ENCODE results near the gene RTL10. TPM values are rescaled to one million over a fixed set of nuclear protein-coding genes. Genes with fewer than 3 reads are reported as not detected.
"Not testable (repeated sequence)": the region's sequence is repeated elsewhere in the genome, so short reads cannot be mapped to it uniquely, and the experiment has no call there.

RTL10 gene
- total and polyA plus RNA-seq, 5 donors, result 5.8 to 9.9 (median 7.9) TPM

- Histone ChIP-seq H3K9me3 (ENCODE audit: control insufficient read depth, low read length) (no peaks in the 10 kb centered on the region), H3K27ac (ENCODE audit: low read length) (no peak overlapping the region), H3K4me1 (ENCODE audit: control insufficient read depth, insufficient read depth, low read length) (no peaks in the 10 kb centered on the region), H3K27me3 (ENCODE audit: control insufficient read depth, insufficient read depth) (no peaks in the 10 kb centered on the region), H3K4me3 (ENCODE audit: low read length) (no peak overlapping the region)
- intact Hi-C loops (cut with DNase I), result no loop called here
- WGBS, result 92% methylated on average over 17 of the region's 17 CpGs
- ATAC-seq (no peak), DNase-seq (peak; percentile 4 to 55 (median 47))
Measured at GRCh38 chr22:19888131-19888746, 33.6 kb upstream of the RTL10 start.

GRCh38 chr22:19887256-19887985 is 32.7 kb upstream of the RTL10 start:
- Histone ChIP-seq H3K4me1 (ENCODE audit: control insufficient read depth, insufficient read depth, low read length) (no peaks in the 10 kb centered on the region), H3K4me3 (ENCODE audit: low read length) (no peak overlapping the region), H3K27me3 (ENCODE audit: control insufficient read depth, insufficient read depth) (no peaks in the 10 kb centered on the region), H3K27ac (ENCODE audit: low read length) (no peak overlapping the region), H3K9me3 (ENCODE audit: control insufficient read depth, low read length) (no peaks in the 10 kb centered on the region)
- WGBS, result 90% methylated on average over 16 of the region's 16 CpGs
- no peak for ATAC-seq
- intact Hi-C loops (cut with DNase I), result no loop called here
- peak in 2 of 3 donors; percentile 5 to 34 for DNase-seq

GRCh38 chr22:19886605-19887255 is 32.1 kb upstream of the RTL10 start:
- H3K4me3 ChIP-seq (ENCODE audit: low read length), result no peak overlapping the region
- H3K4me1 ChIP-seq (ENCODE audit: control insufficient read depth, insufficient read depth, low read length), result no peaks in the 10 kb centered on the region
- ATAC-seq (peak; percentile 9 to 20), DNase-seq (peak; percentile 32 to 63 (median 52))
- H3K27ac ChIP-seq (ENCODE audit: low read length), result no peak overlapping the region
- intact Hi-C loops (cut with DNase I), result no loop called here
- H3K9me3 ChIP-seq (ENCODE audit: control insufficient read depth, low read length), result no peaks in the 10 kb centered on the region
- 69% methylated on average over 12 of the region's 12 CpGs for WGBS
- H3K27me3 ChIP-seq (ENCODE audit: control insufficient read depth, insufficient read depth), result no peaks in the 10 kb centered on the region

GRCh38 chr22:19885841-19886592 is 31.3 kb upstream of the RTL10 start:
- no peaks in the 10 kb centered on the region for H3K9me3 ChIP-seq (ENCODE audit: control insufficient read depth, low read length)
- peak; percentile 12 to 49 (median 44) for DNase-seq
- H3K27me3 ChIP-seq (ENCODE audit: control insufficient read depth, insufficient read depth), result no peaks in the 10 kb centered on the region
- no peak overlapping the region for H3K4me3 ChIP-seq (ENCODE audit: low read length)
- H3K27ac ChIP-seq (ENCODE audit: low read length), result no peak overlapping the region
- intact Hi-C loops (cut with DNase I), result no loop called here
- WGBS, result 82% methylated on average over 15 of the region's 15 CpGs
- ATAC-seq, result no peak
- no peaks in the 10 kb centered on the region for H3K4me1 ChIP-seq (ENCODE audit: control insufficient read depth, insufficient read depth, low read length)

- Histone ChIP-seq H3K27ac (ENCODE audit: low read length) (no peak overlapping the region), H3K4me1 (ENCODE audit: control insufficient read depth, insufficient read depth, low read length) (no peaks in the 10 kb centered on the region), H3K27me3 (ENCODE audit: control insufficient read depth, insufficient read depth) (no peaks in the 10 kb centered on the region), H3K9me3 (ENCODE audit: control insufficient read depth, low read length) (no peaks in the 10 kb centered on the region), H3K4me3 (ENCODE audit: low read length) (no peak overlapping the region)
- intact Hi-C loops (cut with DNase I), result no loop called here
- DNase-seq (peak in 1 of 3 donors; percentile 4), ATAC-seq (no peak)
- 89% methylated on average over 26 of the region's 26 CpGs for WGBS
Measured at GRCh38 chr22:19884954-19885751, 30.5 kb upstream of the RTL10 start.

GRCh38 chr22:19884161-19884953 is 29.7 kb upstream of the RTL10 start:
- no peak for ATAC-seq
- WGBS, result 92% methylated on average over 15 of the region's 15 CpGs
- intact Hi-C loops (cut with DNase I), result no loop called here
- H3K4me1 ChIP-seq (ENCODE audit: control insufficient read depth, insufficient read depth, low read length), result no peaks in the 10 kb centered on the region
- no peak overlapping the region for H3K4me3 ChIP-seq (ENCODE audit: low read length)
- peak in 2 of 3 donors; percentile 11 to 46 for DNase-seq
- no peaks in the 10 kb centered on the region for H3K27me3 ChIP-seq (ENCODE audit: control insufficient read depth, insufficient read depth)
- no peaks in the 10 kb centered on the region for H3K9me3 ChIP-seq (ENCODE audit: control insufficient read depth, low read length)
- H3K27ac ChIP-seq (ENCODE audit: low read length), result no peak overlapping the region

GRCh38 chr22:19883446-19883845 is 28.8 kb upstream of the RTL10 start:
- intact Hi-C loops (cut with DNase I); H3K9me3 ChIP-seq (ENCODE audit: control insufficient read depth, low read length); H3K4me1 ChIP-seq (ENCODE audit: control insufficient read depth, insufficient read depth, low read length); ATAC-seq; H3K27ac ChIP-seq (ENCODE audit: low read length); H3K4me3 ChIP-seq (ENCODE audit: low read length); H3K27me3 ChIP-seq (ENCODE audit: control insufficient read depth, insufficient read depth): not testable (repeated sequence)
- peak in 1 of 3 donors; percentile 2 for DNase-seq
- 93% methylated on average over 8 of the region's 8 CpGs for WGBS

GRCh38 chr22:19882446-19883381 is 28.0 kb upstream of the RTL10 start:
- H3K4me1 ChIP-seq (ENCODE audit: control insufficient read depth, insufficient read depth, low read length), result no peaks in the 10 kb centered on the region
- intact Hi-C loops (cut with DNase I), result no loop called here
- no peak overlapping the region for H3K27ac ChIP-seq (ENCODE audit: low read length)
- no peak overlapping the region for H3K4me3 ChIP-seq (ENCODE audit: low read length)
- H3K27me3 ChIP-seq (ENCODE audit: control insufficient read depth, insufficient read depth), result no peaks in the 10 kb centered on the region
- peak in 2 of 3 donors; percentile 9 to 55 for DNase-seq
- H3K9me3 ChIP-seq (ENCODE audit: control insufficient read depth, low read length), result no peaks in the 10 kb centered on the region
- ATAC-seq, result no peak
- WGBS, result 93% methylated on average over 26 of the region's 26 CpGs

Measured in right cardiac atrium (tissue), 5 donors.